K562 (cell line): ENCODE data around the gene KDM4C. TPM values are rescaled to one million over a fixed set of nuclear protein-coding genes. Genes with fewer than 3 reads are reported as not detected.

Experiments
- ATAC-seq: fragments of 200-7000 bp; cut with Tn5 transposase; 3 replicates; pipeline ENCODE4 v1.9.1; 2020; ENCODE audit warnings: moderate library complexity
- BruUV-seq: library from RNA; stranded (reverse); fragments of 400-500 nt; replicated peaks from 2 replicates; lab custom pipeline; 2021; lab: Mats Ljungman, UMichigan
- CTCF ChIA-PET: fragments of 300-600 bp; formaldehyde crosslinking; extraction: SDS; loops from one replicate; lab custom pipeline; 2021; ENCODE audit warnings: low intra/inter-chr PET ratio; lab: Yijun Ruan, JAX
- POLR2A ChIA-PET: fragments of 300-600, 350-650 bp; sonication (Branson Sonifier 250); formaldehyde crosslinking; extraction: SDS; loops from one replicate; lab custom pipeline; 2021; ENCODE audit warnings: antibody characterized with exemption, inconsistent platforms; lab: Yijun Ruan, JAX
- DNase-seq, 4 experiments: peaks; one replicate each; pipeline versions ENCODE4 v3.0.0 to v3.0.0-alpha.2; 2011 to 2018; ENCODE audit warnings: low spot score in 3 of 4, mixed read lengths in 3 of 4; ENCODE audit errors: extremely low read depth in 1 of 4
- FAIRE-seq: peaks from 2 replicates; lab custom pipeline; 2011; peaks lifted over from hg19 to GRCh38; lab: Jason Lieb, UNC
- H2AFZ ChIP-seq: 2 replicates; pipeline ENCODE4 v1.6.0; 2011; ENCODE audit warnings: low read depth, low read length, control low read depth, inconsistent platforms
- H3K27ac ChIP-seq: fragments of 200-600 bp; 3 replicates; pipeline ENCODE4 v1.8.0; 2011; ENCODE audit warnings: low read depth, mild to moderate bottlenecking, control low read depth, inconsistent platforms, low read length, moderate library complexity, mixed read lengths; ENCODE audit errors: extremely low read depth
- H3K27me3 ChIP-seq, 2 experiments: fragments of 300-600 bp in 1 of 2; 2 replicates in 1 of 2; 3 replicates in 1 of 2; pipeline versions ENCODE4 v1.6.0 to v1.8.0; 2011; ENCODE audit warnings: inconsistent platforms in 2 of 2, low read length in 2 of 2, mild to moderate bottlenecking in 1 of 2, mixed read lengths in 1 of 2, moderate library complexity in 1 of 2; ENCODE audit not compliant: control insufficient read depth in 2 of 2, insufficient read depth in 2 of 2
- H3K36me3 ChIP-seq: fragments of 300-600 bp; 3 replicates; pipeline ENCODE4 v1.8.0; 2011; ENCODE audit warnings: mild to moderate bottlenecking, low read length, inconsistent platforms; ENCODE audit not compliant: control insufficient read depth, insufficient read depth
- H3K4me1 ChIP-seq, 2 experiments: fragments of 200-600 bp in 1 of 2; replicated peaks in 1 of 2; 2 replicates in 1 of 2; 3 replicates in 1 of 2; pipeline versions ENCODE4 v1.5.1 to v1.8.0; 2011; ENCODE audit warnings: inconsistent platforms in 2 of 2, low read length in 2 of 2, mild to moderate bottlenecking in 1 of 2, mixed read lengths in 1 of 2, moderate library complexity in 1 of 2; ENCODE audit not compliant: control insufficient read depth in 2 of 2, insufficient read depth in 2 of 2
- H3K4me2 ChIP-seq: 2 replicates; pipeline ENCODE4 v1.6.1; 2011; ENCODE audit warnings: low read length, control low read depth, inconsistent platforms, mixed read lengths; ENCODE audit not compliant: insufficient read depth
- H3K4me3 ChIP-seq: fragments of 200-600 bp; sonication (generic), shearing (Covaris generic); 2 replicates; pipeline ENCODE4 v1.5.1; 2016; ENCODE audit warnings: control low read depth, inconsistent platforms
- H3K79me2 ChIP-seq: fragments of 200-600 bp; 3 replicates; pipeline ENCODE4 v1.8.0; 2011; ENCODE audit warnings: low read length, inconsistent platforms; ENCODE audit not compliant: control insufficient read depth, insufficient read depth
- H3K9ac ChIP-seq, 2 experiments: 2 replicates each; pipeline versions ENCODE4 v1.6.0 to v1.6.1; 2011; ENCODE audit warnings: low read depth in 2 of 2, low read length in 2 of 2, control low read depth in 1 of 2, inconsistent platforms in 1 of 2, mild to moderate bottlenecking in 1 of 2, mixed read lengths in 1 of 2; ENCODE audit not compliant: insufficient read depth in 1 of 2
- H3K9me1 ChIP-seq: one replicate; pipeline ENCODE4 v1.6.0; 2011; ENCODE audit warnings: inconsistent platforms, mild to moderate bottlenecking, low read length, moderate library complexity; ENCODE audit not compliant: control insufficient read depth, insufficient read depth
- H3K9me3 ChIP-seq: replicated peaks from 2 replicates; pipeline ENCODE4 v1.5.1; 2011; ENCODE audit warnings: low read depth, low read length, inconsistent platforms; ENCODE audit not compliant: control insufficient read depth, insufficient read depth
- H4K20me1 ChIP-seq: replicated peaks from 2 replicates; pipeline ENCODE4 v1.6.1; 2011; ENCODE audit warnings: low read length, inconsistent platforms, mixed read lengths; ENCODE audit not compliant: control insufficient read depth, insufficient read depth
- CBFA2T3 ChIP-seq: fragments of 450-650 bp; IDR thresholded peaks from 2 replicates; pipeline ENCODE4 v1.6.1; 2017
- PHF21A ChIP-seq: fragments of 450-650 bp; IDR thresholded peaks from 2 replicates; pipeline ENCODE4 v1.6.1; 2017; ENCODE audit warnings: low read depth, borderline replicate concordance
- YY1 ChIP-seq, 3 experiments: IDR thresholded peaks; 2 replicates each; pipeline ENCODE4 v1.6.1; 2011; ENCODE audit warnings: low read length in 2 of 3, mild to moderate bottlenecking in 2 of 3, moderate library complexity in 2 of 3, borderline replicate concordance in 1 of 3, control low read depth in 1 of 3, low read depth in 1 of 3; ENCODE audit not compliant: insufficient read depth in 3 of 3, insufficient replicate concordance in 2 of 3, control insufficient read depth in 1 of 3, insufficient read length in 1 of 3; ENCODE audit errors: extremely low read depth in 1 of 3
- WGBS: fragments of 100-300 bp; shearing (Covaris generic); methylation state at CpG from one replicate; pipeline ENCODE4 v1.1.6; 2016; ENCODE audit warnings: low coverage, mixed read lengths; ENCODE audit not compliant: insufficient coverage; ENCODE audit errors: missing lambda C conversion rate; 5-methylcytosine and 5-hydroxymethylcytosine counted together
- in situ Hi-C: fragments of 300-500 bp; cut with MboI; formaldehyde crosslinking; loops from 4 replicates; pipeline ENCODE4 v1.15.0; 2018; ENCODE audit warnings: inconsistent platforms, mixed read lengths
- intact Hi-C: fragments of 100-400 bp; cut with micrococcal nuclease; formaldehyde crosslinking; loops from 2 replicates; pipeline ENCODE4 v1.14.2; 2022
- polyA plus RNA-seq, 8 experiments: library from polyadenylated mRNA; depleted of rRNA in 4 of 8; stranded (reverse) in 5 of 8; unstranded in 3 of 8; fragments of >200 nt; fragmentation: Nextera tagmentation in 2 of 8; fragmentation: Illumina TruSeq in 1 of 8; extraction: Ambion mirVana in 2 of 8; extraction: Trizol in 1 of 8; gene quantifications; 2 replicates each; pipeline versions ENCODE4 v1.2.1 to v1.2.3, GENCODE V29; 2011 to 2014; ENCODE audit warnings: inconsistent platforms in 1 of 8, missing spikeins in 1 of 8
- total RNA-seq, 7 experiments: library from RNA; depleted of rRNA in 6 of 7; stranded (reverse); fragments of >200 nt in 6 of 7; fragmentation: Illumina TruSeq in 2 of 7; extraction: Trizol in 2 of 7; gene quantifications; 2 replicates each; pipeline versions ENCODE4 v1.2.1 to v1.2.3, GENCODE V29; 2011 to 2021; ENCODE audit warnings: low replicate concordance in 1 of 7
- TF ChIP-seq, protein P1 (sequence below): fragments of 250-450 bp; sonication (Bioruptor Pico); IDR thresholded peaks from 2 replicates; pipeline ENCODE4 v1.8.0; 2022; ENCODE audit warnings: inconsistent platforms

KDM4C gene
- total and polyA plus RNA-seq, 9 of the 15 experiments (the other 6 are each of a cell fraction or from before 2014, with no cell fraction given): 5.4 to 17.0 (median 12.6) TPM

DNA sequence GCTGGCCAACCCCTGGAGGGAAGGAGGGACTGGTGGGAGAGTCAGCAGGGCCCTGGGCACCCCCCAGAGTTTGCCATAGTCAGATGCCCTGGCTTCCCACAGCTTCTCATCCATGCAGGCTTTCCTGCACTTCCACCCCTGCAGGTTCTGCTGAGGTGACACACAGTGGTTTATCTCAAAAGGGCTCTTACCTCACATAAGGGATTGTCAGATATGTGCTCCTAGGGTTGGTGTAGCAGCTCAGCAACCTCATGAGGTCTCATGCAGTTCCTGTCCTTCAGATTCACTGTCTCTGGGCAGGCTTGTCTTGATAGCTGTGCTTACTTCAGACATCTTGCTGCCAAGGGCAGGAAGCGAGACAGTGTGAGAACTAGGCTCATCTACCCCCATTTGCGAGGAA is 143.4 kb downstream of the KDM4C start:
- TF ChIP-seq CBFA2T3 (0 out of 2 replicates have a peak, but pooled peaks have one; percentile 12), YY1 (IDR thresholded peaks at IDR 0.05; ENCODE audit: borderline replicate concordance in 1 of 3, control insufficient read depth in 1 of 3, extremely low read depth in 1 of 3, insufficient read depth in 3 of 3, insufficient read length in 1 of 3, insufficient replicate concordance in 2 of 3, low read depth in 1 of 3, low read length in 2 of 3) (no peak)
- peak in 2 of 4 experiments; percentile 8 to 32 for DNase-seq
- peak overlapping the region in 1 of 2 experiments; percentile 71; a peak in 1 of 4 replicates for H3K9ac ChIP-seq
- no peak overlapping the region for H3K27ac ChIP-seq
- H3K36me3 ChIP-seq: no peaks in the 10 kb centered on the region
- WGBS: 49% methylated on average over 2 of the region's 2 CpGs
- H3K79me2 ChIP-seq: no peaks in the 10 kb centered on the region; the same call in 2 of the 3 replicates
- H2AFZ ChIP-seq: no peak overlapping the region
- H3K4me1 ChIP-seq: peaks cover 0 to 9% of the 10 kb centered on the region in 2 experiments; a peak in 3 of 5 replicates
- intact Hi-C loops (loop anchor here (10.0 kb wide), 1 partner anchor 364 kb away; no protein-coding TSS in a partner anchor), in situ Hi-C loops (loop anchor here (25.0 kb wide), 1 partner anchor 286 kb away; no protein-coding TSS in a partner anchor)
- H3K27me3 ChIP-seq: no peaks in the 10 kb centered on the region
- peak; percentile 70 for FAIRE-seq
- POLR2A ChIA-PET: interaction anchor here (0.6 kb wide), 1 partner anchor 98 kb away, joined by 3 read pairs; no protein-coding TSS in a partner anchor
- peak; percentile 62 for ATAC-seq
- no TSS peak for BruUV-seq
- 0 out of 2 replicates have a peak overlapping the region, but pooled peaks have one; percentile 5 for H3K4me2 ChIP-seq
- H4K20me1 ChIP-seq: no peaks in the 10 kb centered on the region
- no peak overlapping the region for H3K4me3 ChIP-seq
- H3K9me1 ChIP-seq: no peaks in the 10 kb centered on the region
- no peaks in the 10 kb centered on the region for H3K9me3 ChIP-seq
- CTCF ChIA-PET: no interaction called here

DNA sequence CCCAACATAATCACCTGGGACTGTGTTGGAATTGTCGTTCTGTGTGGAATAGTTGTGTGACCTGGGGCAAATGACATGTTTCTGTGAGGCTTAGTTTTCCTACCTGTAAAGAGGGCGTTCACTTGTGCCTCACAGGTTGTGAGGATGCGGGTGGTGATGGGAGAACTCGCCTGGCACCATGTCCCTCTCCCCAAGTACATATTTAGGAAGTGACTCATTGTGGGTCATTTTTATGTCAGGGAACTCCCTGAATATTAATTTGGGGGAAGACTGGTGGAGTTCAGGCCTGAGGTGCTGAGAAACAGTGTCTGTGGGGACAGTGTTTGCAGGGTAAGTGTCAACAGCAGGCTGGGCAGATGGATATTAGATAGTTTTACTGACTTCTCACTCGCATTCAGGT is 144.7 kb downstream of the KDM4C start:
- H3K36me3 ChIP-seq: no peaks in the 10 kb centered on the region
- DNase-seq (no peak), FAIRE-seq (no peak), ATAC-seq (no peak)
- POLR2A ChIA-PET: no interaction called here
- H3K4me2 ChIP-seq: no peak overlapping the region
- no peaks in the 10 kb centered on the region for H3K9me1 ChIP-seq
- in situ Hi-C loops: loop anchor here (25.0 kb wide), 1 partner anchor 285 kb away; no protein-coding TSS in a partner anchor
- H3K9ac ChIP-seq: no peak overlapping the region
- intact Hi-C loops: loop anchor here (10.0 kb wide), 1 partner anchor 362 kb away; no protein-coding TSS in a partner anchor
- CTCF ChIA-PET: no interaction called here
- no peaks in the 10 kb centered on the region for H3K9me3 ChIP-seq
- H3K4me3 ChIP-seq: no peak overlapping the region
- no peak for TF ChIP-seq PHF21A
- TF ChIP-seq, protein P1, sequence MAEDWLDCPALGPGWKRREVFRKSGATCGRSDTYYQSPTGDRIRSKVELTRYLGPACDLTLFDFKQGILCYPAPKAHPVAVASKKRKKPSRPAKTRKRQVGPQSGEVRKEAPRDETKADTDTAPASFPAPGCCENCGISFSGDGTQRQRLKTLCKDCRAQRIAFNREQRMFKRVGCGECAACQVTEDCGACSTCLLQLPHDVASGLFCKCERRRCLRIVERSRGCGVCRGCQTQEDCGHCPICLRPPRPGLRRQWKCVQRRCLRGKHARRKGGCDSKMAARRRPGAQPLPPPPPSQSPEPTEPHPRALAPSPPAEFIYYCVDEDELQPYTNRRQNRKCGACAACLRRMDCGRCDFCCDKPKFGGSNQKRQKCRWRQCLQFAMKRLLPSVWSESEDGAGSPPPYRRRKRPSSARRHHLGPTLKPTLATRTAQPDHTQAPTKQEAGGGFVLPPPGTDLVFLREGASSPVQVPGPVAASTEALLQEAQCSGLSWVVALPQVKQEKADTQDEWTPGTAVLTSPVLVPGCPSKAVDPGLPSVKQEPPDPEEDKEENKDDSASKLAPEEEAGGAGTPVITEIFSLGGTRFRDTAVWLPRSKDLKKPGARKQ (CRISPR knock-in tag): no peak
- H3K27ac ChIP-seq: no peak overlapping the region
- peaks cover 0 to 3% of the 10 kb centered on the region in 2 experiments; a peak in 3 of 5 replicates for H3K4me1 ChIP-seq
- no TSS peak for BruUV-seq
- no peaks in the 10 kb centered on the region for H4K20me1 ChIP-seq
- no peaks in the 10 kb centered on the region for H3K79me2 ChIP-seq
- H2AFZ ChIP-seq: no peak overlapping the region
- H3K27me3 ChIP-seq: no peaks in the 10 kb centered on the region
- 67% methylated on average over 4 of the region's 5 CpGs for WGBS
